WTC11 (cell line): Measurements from ENCODE around the gene PHF5A. TPM values are rescaled to one million over a fixed set of nuclear protein-coding genes. Genes with fewer than 3 reads are reported as not detected.

Experiments used
- ATAC-seq: fragments of 200-7000 bp; cut with Tn5 transposase; 2 replicates; pipeline ENCODE4 v1.10.0; 2021; ENCODE audit warnings: mild to moderate bottlenecking, moderate library complexity
- CTCF ChIA-PET: fragments of 300-600 bp; sonication (Branson Sonifier 250); formaldehyde crosslinking; loops from one replicate; lab custom pipeline; 2021; ENCODE audit warnings: antibody characterized with exemption; lab: Charles Lee
- POLR2A ChIA-PET: fragments of 350-600 bp; sonication (Branson Sonifier 250); formaldehyde crosslinking; loops from one replicate; lab custom pipeline; 2021; ENCODE audit warnings: antibody characterized with exemption; lab: Charles Lee
- DNase-seq: peaks from one replicate; pipeline ENCODE4 v3.0.0; 2021; ENCODE audit warnings: low spot score
- H3K27ac Mint-ChIP-seq: 2 replicates; pipeline ENCODE4 v1.8.0; 2021; ENCODE audit warnings: mixed read lengths
- H3K27me3 Mint-ChIP-seq: 2 replicates; pipeline ENCODE4 v1.8.0; 2021; ENCODE audit warnings: low read depth, mild to moderate bottlenecking, moderate library complexity, mixed read lengths
- H3K36me3 Mint-ChIP-seq: 2 replicates; pipeline ENCODE4 v1.8.0; 2021; ENCODE audit warnings: mixed read lengths
- H3K4me1 Mint-ChIP-seq: 2 replicates; pipeline ENCODE4 v1.8.0; 2022; ENCODE audit warnings: mixed read lengths
- H3K4me3 Mint-ChIP-seq: 2 replicates; pipeline ENCODE4 v1.8.0; 2021; ENCODE audit warnings: mild to moderate bottlenecking, moderate library complexity, mixed read lengths
- H3K9me3 Mint-ChIP-seq: 2 replicates; pipeline ENCODE4 v1.8.0; 2021; ENCODE audit warnings: mixed read lengths
- CREM ChIP-seq: sonication (generic); formaldehyde crosslinking; IDR thresholded peaks from 2 replicates; pipeline ENCODE4 v1.8.1; 2022; ENCODE audit warnings: mild to moderate bottlenecking, missing genetic modification reagents, moderate library complexity
- ETV6 ChIP-seq: sonication (generic); formaldehyde crosslinking; IDR thresholded peaks from 2 replicates; pipeline ENCODE4 v1.8.1; 2022; ENCODE audit warnings: mild to moderate bottlenecking, missing genetic modification reagents
- FOXK1 ChIP-seq: sonication (generic); formaldehyde crosslinking; IDR thresholded peaks from 2 replicates; pipeline ENCODE4 v1.8.0; 2022; ENCODE audit warnings: mild to moderate bottlenecking, moderate library complexity, missing genetic modification reagents
- FOXP1 ChIP-seq: sonication (generic); formaldehyde crosslinking; IDR thresholded peaks from 2 replicates; pipeline ENCODE4 v1.8.0; 2022; ENCODE audit warnings: missing genetic modification reagents, mild to moderate bottlenecking, moderate library complexity, borderline replicate concordance
- GRHL2 ChIP-seq: fragments of 250-450 bp; sonication (Bioruptor Pico); IDR thresholded peaks from 2 replicates; pipeline ENCODE4 v1.8.0; 2022; ENCODE audit warnings: mild to moderate bottlenecking, moderate library complexity; ENCODE audit not compliant: insufficient replicate concordance, severe bottlenecking
- HMGA2 ChIP-seq: fragments of 250-450 bp; sonication (Bioruptor Pico); IDR thresholded peaks from 2 replicates; pipeline ENCODE4 v1.4.0; 2021; ENCODE audit warnings: mild to moderate bottlenecking, moderate library complexity
- NR3C1 ChIP-seq: sonication (generic); formaldehyde crosslinking; conservative IDR thresholded peaks from 2 replicates; pipeline ENCODE4 v1.8.1; 2023; ENCODE audit warnings: low read depth, mild to moderate bottlenecking, missing genetic modification reagents
- OVOL2 ChIP-seq: fragments of 250-450 bp; sonication (Bioruptor Pico); IDR thresholded peaks from 2 replicates; pipeline ENCODE4 v1.9.0; 2021; ENCODE audit warnings: mild to moderate bottlenecking, borderline replicate concordance
- RORB ChIP-seq: fragments of 250-450 bp; sonication (Bioruptor Pico); IDR thresholded peaks from 2 replicates; pipeline ENCODE4 v1.9.0; 2021; ENCODE audit warnings: mild to moderate bottlenecking
- TCF7 ChIP-seq: sonication (generic); formaldehyde crosslinking; IDR thresholded peaks from 2 replicates; pipeline ENCODE4 v1.8.0; 2022; ENCODE audit warnings: mild to moderate bottlenecking, low read depth, missing genetic modification reagents, moderate library complexity
- TEAD1 ChIP-seq: sonication (generic); formaldehyde crosslinking; IDR thresholded peaks from 2 replicates; pipeline ENCODE4 v1.8.0; 2022; ENCODE audit warnings: mild to moderate bottlenecking, missing genetic modification reagents
- TEAD4 ChIP-seq: sonication (generic); formaldehyde crosslinking; IDR thresholded peaks from 2 replicates; pipeline ENCODE4 v1.8.0; 2022; ENCODE audit warnings: mild to moderate bottlenecking, missing genetic modification reagents
- ZNF263 ChIP-seq: sonication (generic); formaldehyde crosslinking; IDR thresholded peaks from 2 replicates; pipeline ENCODE4 v1.8.1; 2022; ENCODE audit warnings: low read depth, mild to moderate bottlenecking, moderate library complexity, missing genetic modification reagents
- ZNF317 ChIP-seq: sonication (generic); formaldehyde crosslinking; IDR thresholded peaks from 2 replicates; pipeline ENCODE4 v1.8.1; 2023; ENCODE audit warnings: low read depth, mild to moderate bottlenecking, moderate library complexity, missing genetic modification reagents, borderline replicate concordance
- total RNA-seq: library from RNA; stranded (reverse); gene quantifications from 3 replicates; pipeline ENCODE4 v1.2.3, GENCODE V29; 2021
- TF ChIP-seq, protein P1 (sequence below): sonication (generic); formaldehyde crosslinking; IDR thresholded peaks from 2 replicates; pipeline ENCODE4 v1.8.0; 2022; ENCODE audit warnings: mild to moderate bottlenecking, missing genetic modification reagents
- TF ChIP-seq, protein P2 (sequence below): sonication (generic); formaldehyde crosslinking; IDR thresholded peaks from 2 replicates; pipeline ENCODE4 v1.8.0; 2023; ENCODE audit warnings: missing genetic modification reagents, mild to moderate bottlenecking, borderline replicate concordance
- TF ChIP-seq, protein P3 (sequence below): fragments of 250-450 bp; sonication (Bioruptor Pico); IDR thresholded peaks from 2 replicates; pipeline ENCODE4 v1.8.0; 2021; ENCODE audit warnings: mild to moderate bottlenecking
- TF ChIP-seq, protein P4 (sequence below): fragments of 250-450 bp; sonication (Bioruptor Pico); IDR thresholded peaks from 2 replicates; pipeline ENCODE4 v1.9.0; 2021; ENCODE audit warnings: mild to moderate bottlenecking
- TF ChIP-seq, protein P5 (sequence below): sonication (generic); formaldehyde crosslinking; IDR thresholded peaks from 2 replicates; pipeline ENCODE4 v1.8.1; 2023; ENCODE audit warnings: mild to moderate bottlenecking, missing genetic modification reagents, moderate library complexity
- TF ChIP-seq, protein P6 (sequence below): sonication (generic); formaldehyde crosslinking; conservative IDR thresholded peaks from 2 replicates; pipeline ENCODE4 v1.8.1; 2022; ENCODE audit warnings: mild to moderate bottlenecking, missing genetic modification reagents
- TF ChIP-seq, protein P7 (sequence below): sonication (generic); formaldehyde crosslinking; conservative IDR thresholded peaks from 2 replicates; pipeline ENCODE4 v1.8.1; 2023; ENCODE audit warnings: mild to moderate bottlenecking, low read depth, missing genetic modification reagents, moderate library complexity

The PHF5A gene
- total RNA-seq, 1 experiment from 2014 or later = 93.1 TPM

DNA sequence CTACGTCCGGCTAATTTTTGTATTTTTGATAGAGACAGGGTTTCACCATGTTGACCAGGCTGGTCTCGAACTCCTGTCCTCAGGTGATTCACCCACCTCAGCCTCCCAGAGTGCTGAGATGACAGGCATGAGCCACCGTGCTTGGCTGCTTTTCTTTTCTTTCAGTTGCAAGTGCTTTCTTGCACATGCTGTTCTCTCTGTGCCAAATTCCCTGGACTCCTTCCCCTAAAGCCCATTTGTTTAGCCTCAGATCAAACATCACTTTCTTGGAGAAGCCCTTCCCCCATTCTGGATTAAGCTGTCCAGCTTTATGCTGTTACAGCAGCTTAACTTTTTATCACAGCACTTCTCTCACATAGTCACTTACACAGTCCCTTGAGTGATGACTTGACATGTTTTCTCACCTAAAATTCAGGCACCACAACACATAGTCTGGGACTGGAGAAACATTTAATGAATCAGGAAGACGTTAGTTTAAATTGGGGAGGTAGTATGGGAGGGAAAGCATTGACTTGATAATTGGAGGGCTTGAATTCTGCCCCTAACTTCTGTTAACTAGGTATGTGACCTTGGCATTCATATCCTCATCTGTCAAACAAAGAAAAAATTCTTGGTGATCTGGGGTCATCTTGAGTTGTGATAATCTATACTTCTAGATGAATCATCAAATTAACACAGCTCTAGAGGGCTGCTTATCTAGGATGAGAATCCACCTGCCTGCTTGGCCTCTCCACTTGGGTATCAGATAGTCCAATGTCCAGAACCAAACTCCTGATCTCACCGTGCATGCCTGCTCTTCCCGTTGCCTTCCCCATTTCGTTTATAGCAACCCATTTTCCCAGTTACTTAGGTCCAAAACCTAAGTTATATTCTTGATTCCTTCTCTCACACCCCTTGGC, 18.8 kb upstream of the PHF5A start:
- Mint-ChIP-seq H3K4me3 (no peak overlapping the region), H3K27me3 (no peaks in the 10 kb centered on the region), H3K36me3 (no peaks in the 10 kb centered on the region), H3K9me3 (no peaks in the 10 kb centered on the region), H3K27ac (peak overlapping the region; percentile 80), H3K4me1 (peaks cover 57% of the 10 kb centered on the region)
- no peak for DNase-seq
- ChIA-PET CTCF (interaction anchor here (2.2 kb wide), 1 partner anchor 83 kb away, joined by 8 read pairs; no protein-coding TSS in a partner anchor), POLR2A (interaction anchor here (0.7 kb wide), 1 partner anchor 167 kb away, joined by 4 read pairs; no protein-coding TSS in a partner anchor)
- TF ChIP-seq TEAD1 (CRISPR knock-in tag) = no peak
- no peak for TF ChIP-seq HMGA2 (CRISPR knock-in tag)
- TF ChIP-seq RORB (CRISPR knock-in tag) = no peak
- TF ChIP-seq, protein P1, sequence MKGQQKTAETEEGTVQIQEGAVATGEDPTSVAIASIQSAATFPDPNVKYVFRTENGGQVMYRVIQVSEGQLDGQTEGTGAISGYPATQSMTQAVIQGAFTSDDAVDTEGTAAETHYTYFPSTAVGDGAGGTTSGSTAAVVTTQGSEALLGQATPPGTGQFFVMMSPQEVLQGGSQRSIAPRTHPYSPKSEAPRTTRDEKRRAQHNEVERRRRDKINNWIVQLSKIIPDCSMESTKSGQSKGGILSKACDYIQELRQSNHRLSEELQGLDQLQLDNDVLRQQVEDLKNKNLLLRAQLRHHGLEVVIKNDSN (CRISPR knock-in tag) = no peak
- no peak for TF ChIP-seq TCF7 (CRISPR knock-in tag)
- TF ChIP-seq CREM (CRISPR knock-in tag) = no peak
- no peak for TF ChIP-seq GRHL2 (CRISPR knock-in tag)
- no peak for TF ChIP-seq OVOL2
- TF ChIP-seq, protein P2, sequence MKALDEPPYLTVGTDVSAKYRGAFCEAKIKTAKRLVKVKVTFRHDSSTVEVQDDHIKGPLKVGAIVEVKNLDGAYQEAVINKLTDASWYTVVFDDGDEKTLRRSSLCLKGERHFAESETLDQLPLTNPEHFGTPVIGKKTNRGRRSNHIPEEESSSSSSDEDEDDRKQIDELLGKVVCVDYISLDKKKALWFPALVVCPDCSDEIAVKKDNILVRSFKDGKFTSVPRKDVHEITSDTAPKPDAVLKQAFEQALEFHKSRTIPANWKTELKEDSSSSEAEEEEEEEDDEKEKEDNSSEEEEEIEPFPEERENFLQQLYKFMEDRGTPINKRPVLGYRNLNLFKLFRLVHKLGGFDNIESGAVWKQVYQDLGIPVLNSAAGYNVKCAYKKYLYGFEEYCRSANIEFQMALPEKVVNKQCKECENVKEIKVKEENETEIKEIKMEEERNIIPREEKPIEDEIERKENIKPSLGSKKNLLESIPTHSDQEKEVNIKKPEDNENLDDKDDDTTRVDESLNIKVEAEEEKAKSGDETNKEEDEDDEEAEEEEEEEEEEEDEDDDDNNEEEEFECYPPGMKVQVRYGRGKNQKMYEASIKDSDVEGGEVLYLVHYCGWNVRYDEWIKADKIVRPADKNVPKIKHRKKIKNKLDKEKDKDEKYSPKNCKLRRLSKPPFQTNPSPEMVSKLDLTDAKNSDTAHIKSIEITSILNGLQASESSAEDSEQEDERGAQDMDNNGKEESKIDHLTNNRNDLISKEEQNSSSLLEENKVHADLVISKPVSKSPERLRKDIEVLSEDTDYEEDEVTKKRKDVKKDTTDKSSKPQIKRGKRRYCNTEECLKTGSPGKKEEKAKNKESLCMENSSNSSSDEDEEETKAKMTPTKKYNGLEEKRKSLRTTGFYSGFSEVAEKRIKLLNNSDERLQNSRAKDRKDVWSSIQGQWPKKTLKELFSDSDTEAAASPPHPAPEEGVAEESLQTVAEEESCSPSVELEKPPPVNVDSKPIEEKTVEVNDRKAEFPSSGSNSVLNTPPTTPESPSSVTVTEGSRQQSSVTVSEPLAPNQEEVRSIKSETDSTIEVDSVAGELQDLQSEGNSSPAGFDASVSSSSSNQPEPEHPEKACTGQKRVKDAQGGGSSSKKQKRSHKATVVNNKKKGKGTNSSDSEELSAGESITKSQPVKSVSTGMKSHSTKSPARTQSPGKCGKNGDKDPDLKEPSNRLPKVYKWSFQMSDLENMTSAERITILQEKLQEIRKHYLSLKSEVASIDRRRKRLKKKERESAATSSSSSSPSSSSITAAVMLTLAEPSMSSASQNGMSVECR (CRISPR knock-in tag) = no peak
- no peak for TF ChIP-seq NR3C1 (CRISPR knock-in tag)
- no peak for TF ChIP-seq FOXP1 (CRISPR knock-in tag)
- TF ChIP-seq, protein P3, sequence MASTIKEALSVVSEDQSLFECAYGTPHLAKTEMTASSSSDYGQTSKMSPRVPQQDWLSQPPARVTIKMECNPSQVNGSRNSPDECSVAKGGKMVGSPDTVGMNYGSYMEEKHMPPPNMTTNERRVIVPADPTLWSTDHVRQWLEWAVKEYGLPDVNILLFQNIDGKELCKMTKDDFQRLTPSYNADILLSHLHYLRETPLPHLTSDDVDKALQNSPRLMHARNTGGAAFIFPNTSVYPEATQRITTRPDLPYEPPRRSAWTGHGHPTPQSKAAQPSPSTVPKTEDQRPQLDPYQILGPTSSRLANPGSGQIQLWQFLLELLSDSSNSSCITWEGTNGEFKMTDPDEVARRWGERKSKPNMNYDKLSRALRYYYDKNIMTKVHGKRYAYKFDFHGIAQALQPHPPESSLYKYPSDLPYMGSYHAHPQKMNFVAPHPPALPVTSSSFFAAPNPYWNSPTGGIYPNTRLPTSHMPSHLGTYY (CRISPR knock-in tag) = no peak
- no peak for ATAC-seq

DNA sequence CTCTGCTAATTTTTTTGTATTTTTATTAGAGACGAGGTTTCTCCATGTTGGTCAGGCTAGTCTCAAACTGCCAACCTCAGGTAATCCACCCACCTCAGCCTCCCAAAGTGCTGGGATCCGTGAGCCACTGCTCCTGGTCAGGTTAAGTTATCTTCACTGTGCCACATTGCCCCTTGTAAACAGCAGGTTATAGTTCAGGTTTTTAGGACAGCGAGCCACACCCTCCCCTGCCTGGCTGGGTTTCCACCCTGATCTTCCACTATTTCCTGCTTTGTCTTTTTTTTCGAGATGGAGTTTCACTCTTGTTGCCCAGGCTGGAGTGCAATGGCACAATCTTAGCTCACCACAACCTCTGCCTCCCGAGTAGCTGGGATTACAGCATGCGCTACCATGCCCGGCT, 16.5 kb upstream of the PHF5A start:
- no peak overlapping the region for H3K4me3 Mint-ChIP-seq
- CTCF ChIA-PET = no interaction called here
- H3K27ac Mint-ChIP-seq = no peak overlapping the region
- no peaks in the 10 kb centered on the region for H3K27me3 Mint-ChIP-seq
- no peak for ATAC-seq
- POLR2A ChIA-PET = no interaction called here
- H3K9me3 Mint-ChIP-seq = no peaks in the 10 kb centered on the region
- DNase-seq = no peak
- H3K36me3 Mint-ChIP-seq = no peaks in the 10 kb centered on the region
- H3K4me1 Mint-ChIP-seq = peaks cover 62% of the 10 kb centered on the region
- TF ChIP-seq ZNF263 (CRISPR knock-in tag) (no peak), ETV6 (CRISPR knock-in tag) (no peak), FOXK1 (CRISPR knock-in tag) (no peak), ZNF317 (CRISPR knock-in tag) (no peak), TEAD4 (CRISPR knock-in tag) (no peak)
- TF ChIP-seq, protein P4, sequence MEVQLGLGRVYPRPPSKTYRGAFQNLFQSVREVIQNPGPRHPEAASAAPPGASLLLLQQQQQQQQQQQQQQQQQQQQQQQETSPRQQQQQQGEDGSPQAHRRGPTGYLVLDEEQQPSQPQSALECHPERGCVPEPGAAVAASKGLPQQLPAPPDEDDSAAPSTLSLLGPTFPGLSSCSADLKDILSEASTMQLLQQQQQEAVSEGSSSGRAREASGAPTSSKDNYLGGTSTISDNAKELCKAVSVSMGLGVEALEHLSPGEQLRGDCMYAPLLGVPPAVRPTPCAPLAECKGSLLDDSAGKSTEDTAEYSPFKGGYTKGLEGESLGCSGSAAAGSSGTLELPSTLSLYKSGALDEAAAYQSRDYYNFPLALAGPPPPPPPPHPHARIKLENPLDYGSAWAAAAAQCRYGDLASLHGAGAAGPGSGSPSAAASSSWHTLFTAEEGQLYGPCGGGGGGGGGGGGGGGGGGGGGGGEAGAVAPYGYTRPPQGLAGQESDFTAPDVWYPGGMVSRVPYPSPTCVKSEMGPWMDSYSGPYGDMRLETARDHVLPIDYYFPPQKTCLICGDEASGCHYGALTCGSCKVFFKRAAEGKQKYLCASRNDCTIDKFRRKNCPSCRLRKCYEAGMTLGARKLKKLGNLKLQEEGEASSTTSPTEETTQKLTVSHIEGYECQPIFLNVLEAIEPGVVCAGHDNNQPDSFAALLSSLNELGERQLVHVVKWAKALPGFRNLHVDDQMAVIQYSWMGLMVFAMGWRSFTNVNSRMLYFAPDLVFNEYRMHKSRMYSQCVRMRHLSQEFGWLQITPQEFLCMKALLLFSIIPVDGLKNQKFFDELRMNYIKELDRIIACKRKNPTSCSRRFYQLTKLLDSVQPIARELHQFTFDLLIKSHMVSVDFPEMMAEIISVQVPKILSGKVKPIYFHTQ = no peak
- TF ChIP-seq, protein P5, sequence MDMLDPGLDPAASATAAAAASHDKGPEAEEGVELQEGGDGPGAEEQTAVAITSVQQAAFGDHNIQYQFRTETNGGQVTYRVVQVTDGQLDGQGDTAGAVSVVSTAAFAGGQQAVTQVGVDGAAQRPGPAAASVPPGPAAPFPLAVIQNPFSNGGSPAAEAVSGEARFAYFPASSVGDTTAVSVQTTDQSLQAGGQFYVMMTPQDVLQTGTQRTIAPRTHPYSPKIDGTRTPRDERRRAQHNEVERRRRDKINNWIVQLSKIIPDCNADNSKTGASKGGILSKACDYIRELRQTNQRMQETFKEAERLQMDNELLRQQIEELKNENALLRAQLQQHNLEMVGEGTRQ = no peak
- TF ChIP-seq, protein P6, sequence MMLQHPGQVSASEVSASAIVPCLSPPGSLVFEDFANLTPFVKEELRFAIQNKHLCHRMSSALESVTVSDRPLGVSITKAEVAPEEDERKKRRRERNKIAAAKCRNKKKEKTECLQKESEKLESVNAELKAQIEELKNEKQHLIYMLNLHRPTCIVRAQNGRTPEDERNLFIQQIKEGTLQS (CRISPR knock-in tag) = no peak
- TF ChIP-seq, protein P7, sequence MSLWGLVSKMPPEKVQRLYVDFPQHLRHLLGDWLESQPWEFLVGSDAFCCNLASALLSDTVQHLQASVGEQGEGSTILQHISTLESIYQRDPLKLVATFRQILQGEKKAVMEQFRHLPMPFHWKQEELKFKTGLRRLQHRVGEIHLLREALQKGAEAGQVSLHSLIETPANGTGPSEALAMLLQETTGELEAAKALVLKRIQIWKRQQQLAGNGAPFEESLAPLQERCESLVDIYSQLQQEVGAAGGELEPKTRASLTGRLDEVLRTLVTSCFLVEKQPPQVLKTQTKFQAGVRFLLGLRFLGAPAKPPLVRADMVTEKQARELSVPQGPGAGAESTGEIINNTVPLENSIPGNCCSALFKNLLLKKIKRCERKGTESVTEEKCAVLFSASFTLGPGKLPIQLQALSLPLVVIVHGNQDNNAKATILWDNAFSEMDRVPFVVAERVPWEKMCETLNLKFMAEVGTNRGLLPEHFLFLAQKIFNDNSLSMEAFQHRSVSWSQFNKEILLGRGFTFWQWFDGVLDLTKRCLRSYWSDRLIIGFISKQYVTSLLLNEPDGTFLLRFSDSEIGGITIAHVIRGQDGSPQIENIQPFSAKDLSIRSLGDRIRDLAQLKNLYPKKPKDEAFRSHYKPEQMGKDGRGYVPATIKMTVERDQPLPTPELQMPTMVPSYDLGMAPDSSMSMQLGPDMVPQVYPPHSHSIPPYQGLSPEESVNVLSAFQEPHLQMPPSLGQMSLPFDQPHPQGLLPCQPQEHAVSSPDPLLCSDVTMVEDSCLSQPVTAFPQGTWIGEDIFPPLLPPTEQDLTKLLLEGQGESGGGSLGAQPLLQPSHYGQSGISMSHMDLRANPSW (CRISPR knock-in tag) = no peak
